DOHH2 (cell line): ENCODE data around the gene GLS.
A peak's percentile ranks its signal among the peaks of the same experiment; 100 is the strongest.

Experiments used
- H3F3A ChIP-seq: fragments of 200-600 bp; sonication (generic), shearing (Covaris generic); 2 replicates; pipeline ENCODE4 v1.6.0; 2016; ENCODE audit warnings: antibody characterized with exemption, mild to moderate bottlenecking; ENCODE audit not compliant: control insufficient read depth, insufficient read depth
- H3K27ac ChIP-seq: fragments of 200-600 bp; sonication (generic); 2 replicates; pipeline ENCODE4 v1.5.1; 2014; ENCODE audit warnings: low read depth, mild to moderate bottlenecking, low read length, moderate library complexity
- H3K27me3 ChIP-seq: fragments of 200-600 bp; sonication (generic); 2 replicates; pipeline ENCODE4 v1.6.1; 2014; ENCODE audit warnings: mild to moderate bottlenecking, low read length, mixed read lengths; ENCODE audit not compliant: control insufficient read depth
- H3K36me3 ChIP-seq: fragments of 200-600 bp; sonication (generic); 2 replicates; pipeline ENCODE4 v1.6.1; 2014; ENCODE audit warnings: mild to moderate bottlenecking, low read length, moderate library complexity, mixed read lengths; ENCODE audit not compliant: control insufficient read depth
- H3K4me1 ChIP-seq: fragments of 200-600 bp; sonication (generic); 2 replicates; pipeline ENCODE4 v1.6.1; 2014; ENCODE audit warnings: mild to moderate bottlenecking, low read length, mixed read lengths; ENCODE audit not compliant: control insufficient read depth
- H3K4me2 ChIP-seq: fragments of 200-600 bp; sonication (generic); 2 replicates; pipeline ENCODE4 v1.6.0; 2014; ENCODE audit warnings: mild to moderate bottlenecking, low read length, moderate library complexity
- H3K4me3 ChIP-seq: fragments of 200-600 bp; sonication (generic); 2 replicates; pipeline ENCODE4 v1.5.1; 2014; ENCODE audit warnings: mild to moderate bottlenecking, low read length, mixed read lengths
- H3K79me2 ChIP-seq: fragments of 200-600 bp; sonication (generic); 2 replicates; pipeline ENCODE4 v1.6.1; 2014; ENCODE audit warnings: mild to moderate bottlenecking, low read length, mixed read lengths; ENCODE audit not compliant: control insufficient read depth
- H3K9me2 ChIP-seq: fragments of 200-600 bp; sonication (generic); replicated peaks from 2 replicates; pipeline ENCODE4 v1.6.1; 2014; ENCODE audit warnings: mild to moderate bottlenecking, low read length, mixed read lengths; ENCODE audit not compliant: control insufficient read depth
- H3K9me3 ChIP-seq: fragments of 200-600 bp; sonication (generic); 2 replicates; pipeline ENCODE4 v1.6.1; 2014; ENCODE audit warnings: antibody characterized with exemption, low read length, mixed read lengths; ENCODE audit not compliant: control insufficient read depth, insufficient read depth
- H4K20me1 ChIP-seq: fragments of 200-600 bp; sonication (generic); 2 replicates; pipeline ENCODE4 v1.6.0; 2014; ENCODE audit warnings: low read depth, mild to moderate bottlenecking, antibody characterized with exemption, low read length, moderate library complexity; ENCODE audit not compliant: control insufficient read depth, insufficient read depth
- EZH2phosphoT487 ChIP-seq: fragments of 200-600 bp; sonication (generic); IDR thresholded peaks from 2 replicates; pipeline ENCODE4 v1.6.1; 2017; ENCODE audit warnings: borderline replicate concordance, mild to moderate bottlenecking, antibody characterized with exemption, low read length, moderate library complexity, mixed read lengths
- TF ChIP-seq, protein P1 (sequence below): fragments of 200-600 bp; sonication (generic); IDR thresholded peaks from one replicate; pipeline ENCODE4 v1.5.1; 2014; ENCODE audit warnings: antibody characterized with exemption, mild to moderate bottlenecking, low read depth, low read length; ENCODE audit not compliant: poor library complexity, severe bottlenecking

The GLS gene

DNA sequence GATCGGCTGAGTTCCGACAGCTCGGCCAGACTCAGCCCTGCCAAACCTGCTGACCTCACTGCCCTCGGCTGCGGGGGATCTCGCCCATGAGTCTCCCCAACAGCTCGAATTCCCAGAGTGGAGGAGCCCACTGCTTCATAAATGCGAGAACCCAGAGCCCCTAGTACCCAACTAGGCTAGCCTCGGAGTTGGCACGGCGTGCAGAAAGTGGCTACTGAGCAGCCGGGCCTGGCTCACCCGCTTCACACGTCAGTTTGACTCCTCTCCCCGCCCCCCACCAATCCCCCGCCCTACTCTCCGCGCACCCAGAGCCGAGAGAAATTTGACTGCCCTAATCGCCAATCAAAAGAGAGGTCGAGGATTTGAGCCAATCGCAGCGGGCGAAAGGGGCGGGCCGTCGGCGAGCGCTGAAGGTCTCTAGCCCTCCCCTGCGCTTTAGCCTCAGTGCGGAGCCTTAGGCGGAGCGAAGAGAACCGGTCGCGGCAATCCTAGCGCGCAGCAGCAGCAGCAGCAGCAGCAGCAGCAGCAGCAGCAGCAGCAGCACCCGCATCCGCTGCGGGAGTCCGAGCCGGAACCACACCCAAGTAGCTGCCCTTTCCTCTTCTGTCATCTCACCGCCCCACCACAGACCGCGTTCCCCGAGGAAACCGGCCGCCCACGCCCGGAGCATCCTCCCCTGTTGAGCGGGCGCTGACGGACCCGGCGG is at the start of gene GLS:
TSS of gene GLS (plus strand) at position 444 of the 706 bp plus-strand sequence. CDS start 264 bp downstream, outside the sequence.
- H3K4me3 ChIP-seq, result peak within 1 kb of the TSS; percentile 100
- TF ChIP-seq, protein P1, sequence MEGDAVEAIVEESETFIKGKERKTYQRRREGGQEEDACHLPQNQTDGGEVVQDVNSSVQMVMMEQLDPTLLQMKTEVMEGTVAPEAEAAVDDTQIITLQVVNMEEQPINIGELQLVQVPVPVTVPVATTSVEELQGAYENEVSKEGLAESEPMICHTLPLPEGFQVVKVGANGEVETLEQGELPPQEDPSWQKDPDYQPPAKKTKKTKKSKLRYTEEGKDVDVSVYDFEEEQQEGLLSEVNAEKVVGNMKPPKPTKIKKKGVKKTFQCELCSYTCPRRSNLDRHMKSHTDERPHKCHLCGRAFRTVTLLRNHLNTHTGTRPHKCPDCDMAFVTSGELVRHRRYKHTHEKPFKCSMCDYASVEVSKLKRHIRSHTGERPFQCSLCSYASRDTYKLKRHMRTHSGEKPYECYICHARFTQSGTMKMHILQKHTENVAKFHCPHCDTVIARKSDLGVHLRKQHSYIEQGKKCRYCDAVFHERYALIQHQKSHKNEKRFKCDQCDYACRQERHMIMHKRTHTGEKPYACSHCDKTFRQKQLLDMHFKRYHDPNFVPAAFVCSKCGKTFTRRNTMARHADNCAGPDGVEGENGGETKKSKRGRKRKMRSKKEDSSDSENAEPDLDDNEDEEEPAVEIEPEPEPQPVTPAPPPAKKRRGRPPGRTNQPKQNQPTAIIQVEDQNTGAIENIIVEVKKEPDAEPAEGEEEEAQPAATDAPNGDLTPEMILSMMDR, result no peak
- no peak for TF ChIP-seq EZH2phosphoT487
- peaks cover 11% of the 10 kb centered on the region for H3F3A ChIP-seq
- peak within 1 kb of the TSS; percentile 88 for H3K27ac ChIP-seq
- peaks cover 41% of the 10 kb centered on the region for H3K36me3 ChIP-seq
- H3K27me3 ChIP-seq, result no peaks in the 10 kb centered on the region
- peaks cover 49% of the 10 kb centered on the region for H3K4me1 ChIP-seq
- H3K79me2 ChIP-seq, result peaks cover 56% of the 10 kb centered on the region
- no peaks in the 10 kb centered on the region for H3K9me2 ChIP-seq
- peaks cover 27% of the 10 kb centered on the region for H4K20me1 ChIP-seq
- no peaks in the 10 kb centered on the region for H3K9me3 ChIP-seq
- peak within 1 kb of the TSS; percentile 97 for H3K4me2 ChIP-seq

DNA sequence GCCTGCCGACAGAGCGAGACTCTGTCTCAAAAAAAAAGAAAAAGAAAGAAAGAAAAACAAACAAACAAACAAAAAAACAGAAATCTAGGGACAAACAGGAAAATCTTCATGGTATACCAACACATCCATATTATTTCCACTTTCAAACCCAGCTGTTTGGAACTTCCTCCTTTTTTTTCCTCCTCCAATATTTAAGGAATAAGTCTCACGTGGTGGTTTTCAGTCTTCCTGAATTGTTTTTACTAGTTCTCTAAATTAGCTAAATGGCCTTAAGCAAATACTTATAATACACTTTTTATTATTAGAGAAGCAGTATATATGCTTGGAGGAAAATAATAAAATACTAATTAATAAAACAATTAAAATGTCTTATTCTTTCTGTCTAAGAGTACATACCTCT is 48.7 kb upstream of the GLS start:
- no peak overlapping the region for H3K4me3 ChIP-seq
- TF ChIP-seq EZH2phosphoT487, result no peak
- TF ChIP-seq, protein P1, result no peak
- peaks cover 3% of the 10 kb centered on the region; the same call in 1 of the 2 replicates for H3K27me3 ChIP-seq
- no peaks in the 10 kb centered on the region for H3F3A ChIP-seq
- H3K9me2 ChIP-seq, result no peaks in the 10 kb centered on the region
- H3K4me2 ChIP-seq, result no peak overlapping the region
- no peaks in the 10 kb centered on the region for H3K9me3 ChIP-seq
- no peak overlapping the region for H3K27ac ChIP-seq
- H3K36me3 ChIP-seq, result no peaks in the 10 kb centered on the region
- no peaks in the 10 kb centered on the region for H3K79me2 ChIP-seq
- no peaks in the 10 kb centered on the region for H4K20me1 ChIP-seq
- H3K4me1 ChIP-seq, result no peaks in the 10 kb centered on the region

GRCh38 chr2:190834890-190835208 is 45.8 kb upstream of the GLS start:
- H3K9me3 ChIP-seq, result no peaks in the 10 kb centered on the region
- H3K9me2 ChIP-seq, result no peaks in the 10 kb centered on the region
- no peak for TF ChIP-seq EZH2phosphoT487
- TF ChIP-seq, protein P1, result no peak
- H3K27ac ChIP-seq, result no peak overlapping the region
- no peaks in the 10 kb centered on the region for H3K79me2 ChIP-seq
- no peaks in the 10 kb centered on the region for H3K4me1 ChIP-seq
- no peak overlapping the region for H3K4me2 ChIP-seq
- H4K20me1 ChIP-seq, result no peaks in the 10 kb centered on the region
- H3K36me3 ChIP-seq, result no peaks in the 10 kb centered on the region
- no peak overlapping the region for H3K4me3 ChIP-seq
- peaks cover 7% of the 10 kb centered on the region; the same call in 1 of the 2 replicates for H3K27me3 ChIP-seq
- no peaks in the 10 kb centered on the region for H3F3A ChIP-seq
